SW480 (cell line): ENCODE data around the gene CMIP.

ENCODE experiments used
- DNase-seq: peaks from one replicate; pipeline ENCODE4 v3.0.0-alpha.2; 2016; ENCODE audit warnings: low spot score

CMIP gene

GRCh38 chr16:81495321-81496234 is 51.0 kb downstream of the CMIP start:
- no peak for DNase-seq

GRCh38 chr16:81496321-81496720 is 51.7 kb downstream of the CMIP start:
- DNase-seq, result no peak

- no peak for DNase-seq
Measured at GRCh38 chr16:81496742-81497141, 52.1 kb downstream of the CMIP start.

- DNase-seq, result no peak
Measured at GRCh38 chr16:81497690-81498089, 53.1 kb downstream of the CMIP start.

- DNase-seq, result no peak
Measured at GRCh38 chr16:81498351-81498750, 53.7 kb downstream of the CMIP start.

GRCh38 chr16:81499576-81500380 is 55.2 kb downstream of the CMIP start:
- DNase-seq, result no peak

GRCh38 chr16:81500833-81501521 is 56.4 kb downstream of the CMIP start:
- DNase-seq, result no peak

GRCh38 chr16:81502396-81503070 is 57.9 kb downstream of the CMIP start:
- no peak for DNase-seq

GRCh38 chr16:81505011-81505661 is 60.5 kb downstream of the CMIP start:
- peak; percentile 57 for DNase-seq

- no peak for DNase-seq
Measured at GRCh38 chr16:81509404-81509803, 64.8 kb downstream of the CMIP start.

- DNase-seq, result no peak
Measured at GRCh38 chr16:81510016-81510415, 65.4 kb downstream of the CMIP start.

- DNase-seq, result no peak
Measured at GRCh38 chr16:81511371-81511770, 66.8 kb downstream of the CMIP start.

- DNase-seq, result no peak
Measured at GRCh38 chr16:81513204-81514040, 68.8 kb downstream of the CMIP start.

GRCh38 chr16:81514041-81514559 is 69.5 kb downstream of the CMIP start:
- DNase-seq, result no peak

GRCh38 chr16:81514568-81515258 is 70.1 kb downstream of the CMIP start:
- no peak for DNase-seq

- DNase-seq, result no peak
Measured at GRCh38 chr16:81515281-81515680, 70.7 kb downstream of the CMIP start.

- no peak for DNase-seq
Measured at GRCh38 chr16:81515721-81516120, 71.1 kb downstream of the CMIP start.

- DNase-seq, result no peak
Measured at GRCh38 chr16:81516478-81517149, 72.0 kb downstream of the CMIP start.

GRCh38 chr16:81517150-81517499 is 72.5 kb downstream of the CMIP start:
- DNase-seq, result no peak
